K562 (cell line): ENCODE measurements around the gene PARD3. TPM values are rescaled to one million over a fixed set of nuclear protein-coding genes. Genes with fewer than 3 reads are reported as not detected.

Experiments
- ATAC-seq: fragments of 200-7000 bp; cut with Tn5 transposase; 3 replicates; pipeline ENCODE4 v1.9.1; 2020; ENCODE audit warnings: moderate library complexity
- BruUV-seq: library from RNA; stranded (reverse); fragments of 400-500 nt; replicated peaks from 2 replicates; lab custom pipeline; 2021; lab: Mats Ljungman, UMichigan
- CTCF ChIA-PET: fragments of 300-600 bp; formaldehyde crosslinking; extraction: SDS; loops from one replicate; lab custom pipeline; 2021; ENCODE audit warnings: low intra/inter-chr PET ratio; lab: Yijun Ruan, JAX
- POLR2A ChIA-PET: fragments of 300-600, 350-650 bp; sonication (Branson Sonifier 250); formaldehyde crosslinking; extraction: SDS; loops from one replicate; lab custom pipeline; 2021; ENCODE audit warnings: antibody characterized with exemption, inconsistent platforms; lab: Yijun Ruan, JAX
- DNase-seq, 4 experiments: peaks; one replicate each; pipeline versions ENCODE4 v3.0.0 to v3.0.0-alpha.2; 2011 to 2018; ENCODE audit warnings: low spot score in 3 of 4, mixed read lengths in 3 of 4; ENCODE audit errors: extremely low read depth in 1 of 4
- FAIRE-seq: peaks from 2 replicates; lab custom pipeline; 2011; peaks lifted over from hg19 to GRCh38; lab: Jason Lieb, UNC
- H2AFZ ChIP-seq: 2 replicates; pipeline ENCODE4 v1.6.0; 2011; ENCODE audit warnings: low read depth, low read length, control low read depth, inconsistent platforms
- H3K27ac ChIP-seq: fragments of 200-600 bp; 3 replicates; pipeline ENCODE4 v1.8.0; 2011; ENCODE audit warnings: low read depth, mild to moderate bottlenecking, control low read depth, inconsistent platforms, low read length, moderate library complexity, mixed read lengths; ENCODE audit errors: extremely low read depth
- H3K27me3 ChIP-seq, 2 experiments: fragments of 300-600 bp in 1 of 2; 2 replicates in 1 of 2; 3 replicates in 1 of 2; pipeline versions ENCODE4 v1.6.0 to v1.8.0; 2011; ENCODE audit warnings: inconsistent platforms in 2 of 2, low read length in 2 of 2, mild to moderate bottlenecking in 1 of 2, mixed read lengths in 1 of 2, moderate library complexity in 1 of 2; ENCODE audit not compliant: control insufficient read depth in 2 of 2, insufficient read depth in 2 of 2
- H3K36me3 ChIP-seq: fragments of 300-600 bp; 3 replicates; pipeline ENCODE4 v1.8.0; 2011; ENCODE audit warnings: mild to moderate bottlenecking, low read length, inconsistent platforms; ENCODE audit not compliant: control insufficient read depth, insufficient read depth
- H3K4me1 ChIP-seq, 2 experiments: fragments of 200-600 bp in 1 of 2; replicated peaks in 1 of 2; 2 replicates in 1 of 2; 3 replicates in 1 of 2; pipeline versions ENCODE4 v1.5.1 to v1.8.0; 2011; ENCODE audit warnings: inconsistent platforms in 2 of 2, low read length in 2 of 2, mild to moderate bottlenecking in 1 of 2, mixed read lengths in 1 of 2, moderate library complexity in 1 of 2; ENCODE audit not compliant: control insufficient read depth in 2 of 2, insufficient read depth in 2 of 2
- H3K4me2 ChIP-seq: 2 replicates; pipeline ENCODE4 v1.6.1; 2011; ENCODE audit warnings: low read length, control low read depth, inconsistent platforms, mixed read lengths; ENCODE audit not compliant: insufficient read depth
- H3K4me3 ChIP-seq: fragments of 200-600 bp; sonication (generic), shearing (Covaris generic); 2 replicates; pipeline ENCODE4 v1.5.1; 2016; ENCODE audit warnings: control low read depth, inconsistent platforms
- H3K79me2 ChIP-seq: fragments of 200-600 bp; 3 replicates; pipeline ENCODE4 v1.8.0; 2011; ENCODE audit warnings: low read length, inconsistent platforms; ENCODE audit not compliant: control insufficient read depth, insufficient read depth
- H3K9ac ChIP-seq, 2 experiments: 2 replicates each; pipeline versions ENCODE4 v1.6.0 to v1.6.1; 2011; ENCODE audit warnings: low read depth in 2 of 2, low read length in 2 of 2, control low read depth in 1 of 2, inconsistent platforms in 1 of 2, mild to moderate bottlenecking in 1 of 2, mixed read lengths in 1 of 2; ENCODE audit not compliant: insufficient read depth in 1 of 2
- H3K9me1 ChIP-seq: one replicate; pipeline ENCODE4 v1.6.0; 2011; ENCODE audit warnings: inconsistent platforms, mild to moderate bottlenecking, low read length, moderate library complexity; ENCODE audit not compliant: control insufficient read depth, insufficient read depth
- H3K9me3 ChIP-seq: replicated peaks from 2 replicates; pipeline ENCODE4 v1.5.1; 2011; ENCODE audit warnings: low read depth, low read length, inconsistent platforms; ENCODE audit not compliant: control insufficient read depth, insufficient read depth
- H4K20me1 ChIP-seq: replicated peaks from 2 replicates; pipeline ENCODE4 v1.6.1; 2011; ENCODE audit warnings: low read length, inconsistent platforms, mixed read lengths; ENCODE audit not compliant: control insufficient read depth, insufficient read depth
- CEBPB ChIP-seq: fragments of 450-650 bp; IDR thresholded peaks from 2 replicates; pipeline ENCODE4 v1.6.1; 2016; ENCODE audit warnings: missing genetic modification characterization, missing compliant biosample characterization
- CTCF ChIP-seq, 3 experiments: IDR thresholded peaks in 2 of 3; conservative IDR thresholded peaks in 1 of 3; 2 replicates each; pipeline ENCODE4 v1.5.1; 2011 to 2012; ENCODE audit warnings: low read length in 3 of 3, mild to moderate bottlenecking in 3 of 3, control low read depth in 2 of 3, improper control_type of control experiment in 1 of 3, inconsistent platforms in 1 of 3, low read depth in 1 of 3, mixed read lengths in 1 of 3, moderate library complexity in 1 of 3; ENCODE audit not compliant: insufficient read depth in 2 of 3
- MYBL2 ChIP-seq, 2 experiments: fragments of 450-650 bp in 1 of 2; sonication (generic) in 1 of 2; formaldehyde crosslinking in 1 of 2; IDR thresholded peaks; 2 replicates each; pipeline versions ENCODE4 v1.6.1 to v1.8.1; 2017 to 2022; ENCODE audit warnings: borderline replicate concordance in 1 of 2, inconsistent platforms in 1 of 2, low read depth in 1 of 2, mild to moderate bottlenecking in 1 of 2, missing genetic modification reagents in 1 of 2, moderate library complexity in 1 of 2
- ZNF3 ChIP-seq: fragments of 250-450 bp; sonication (Bioruptor Pico); IDR thresholded peaks from 2 replicates; pipeline ENCODE4 v1.5.0; 2021; ENCODE audit warnings: mild to moderate bottlenecking, moderate library complexity
- WGBS: fragments of 100-300 bp; shearing (Covaris generic); methylation state at CpG from one replicate; pipeline ENCODE4 v1.1.6; 2016; ENCODE audit warnings: low coverage, mixed read lengths; ENCODE audit not compliant: insufficient coverage; ENCODE audit errors: missing lambda C conversion rate; 5-methylcytosine and 5-hydroxymethylcytosine counted together
- in situ Hi-C: fragments of 300-500 bp; cut with MboI; formaldehyde crosslinking; loops from 4 replicates; pipeline ENCODE4 v1.15.0; 2018; ENCODE audit warnings: inconsistent platforms, mixed read lengths
- intact Hi-C: fragments of 100-400 bp; cut with micrococcal nuclease; formaldehyde crosslinking; loops from 2 replicates; pipeline ENCODE4 v1.14.2; 2022
- polyA plus RNA-seq, 8 experiments: library from polyadenylated mRNA; depleted of rRNA in 4 of 8; stranded (reverse) in 5 of 8; unstranded in 3 of 8; fragments of >200 nt; fragmentation: Nextera tagmentation in 2 of 8; fragmentation: Illumina TruSeq in 1 of 8; extraction: Ambion mirVana in 2 of 8; extraction: Trizol in 1 of 8; gene quantifications; 2 replicates each; pipeline versions ENCODE4 v1.2.1 to v1.2.3, GENCODE V29; 2011 to 2014; ENCODE audit warnings: inconsistent platforms in 1 of 8, missing spikeins in 1 of 8
- total RNA-seq, 7 experiments: library from RNA; depleted of rRNA in 6 of 7; stranded (reverse); fragments of >200 nt in 6 of 7; fragmentation: Illumina TruSeq in 2 of 7; extraction: Trizol in 2 of 7; gene quantifications; 2 replicates each; pipeline versions ENCODE4 v1.2.1 to v1.2.3, GENCODE V29; 2011 to 2021; ENCODE audit warnings: low replicate concordance in 1 of 7

The PARD3 gene
- total and polyA plus RNA-seq, 9 of the 15 experiments (the other 6 are each of a cell fraction or from before 2014, with no cell fraction given), result 2.7 to 11.7 (median 7.7) TPM

GRCh38 chr10:34737772-34738169 is 77.3 kb downstream of the PARD3 start:
- intact Hi-C loops (loop anchor here (10.0 kb wide), 1 partner anchor 73 kb away; no protein-coding TSS in a partner anchor), in situ Hi-C loops (no loop called here)
- TF ChIP-seq CEBPB (tag), result no peak
- TF ChIP-seq MYBL2 (IDR thresholded peaks at IDR 0.05; ENCODE audit: low read depth), result no peak
- TF ChIP-seq MYBL2 (CRISPR knock-in tag; IDR thresholded peaks at IDR 0.05; ENCODE audit: borderline replicate concordance), result no peak
- TF ChIP-seq ZNF3 (CRISPR knock-in tag), result no peak
- peak in 2 of 3 experiments; percentile 9 to 38; a peak in 2 of 6 replicates for TF ChIP-seq CTCF (IDR thresholded peaks at IDR 0.05 in 2 of 3, conservative IDR thresholded peaks at IDR 0.05 in 1 of 3; ENCODE audit: insufficient read depth in 2 of 3, low read depth in 1 of 3, low read length in 3 of 3)
- H3K4me3 ChIP-seq, result no peak overlapping the region
- H2AFZ ChIP-seq, result no peak overlapping the region
- FAIRE-seq (no peak), DNase-seq (no peak), ATAC-seq (peak; percentile 56; the same call in 2 of the 3 replicates)
- ChIA-PET POLR2A (no interaction called here), CTCF (no interaction called here)
- H3K9me1 ChIP-seq, result no peaks in the 10 kb centered on the region
- no peak overlapping the region for H3K9ac ChIP-seq
- WGBS, result 25% methylated on average over 7 of the region's 7 CpGs
- H3K9me3 ChIP-seq, result no peaks in the 10 kb centered on the region
- no peaks in the 10 kb centered on the region for H4K20me1 ChIP-seq
- no peak overlapping the region for H3K27ac ChIP-seq
- H3K4me2 ChIP-seq, result no peak overlapping the region
- H3K27me3 ChIP-seq, result peaks cover 0 to 6% of the 10 kb centered on the region in 2 experiments; a peak in 1 of 5 replicates
- peaks cover 0 to 4% of the 10 kb centered on the region in 2 experiments; a peak in 3 of 5 replicates for H3K4me1 ChIP-seq
- no peaks in the 10 kb centered on the region for H3K79me2 ChIP-seq
- no TSS peak for BruUV-seq
- H3K36me3 ChIP-seq, result no peaks in the 10 kb centered on the region
